NCI-H1417 treated with DMSO at 0.1 percent for 48 hours (cell line): ENCODE results near the gene OR2T5.
"Not testable (repeated sequence)": the region's sequence is repeated elsewhere in the genome, so short reads cannot be mapped to it uniquely, and the experiment has no call there.

Experiments used
- DNase-seq: peaks from one replicate; lab custom pipeline; 2025; lab: John Stamatoyannopoulos, UW

OR2T5 gene

DNA sequence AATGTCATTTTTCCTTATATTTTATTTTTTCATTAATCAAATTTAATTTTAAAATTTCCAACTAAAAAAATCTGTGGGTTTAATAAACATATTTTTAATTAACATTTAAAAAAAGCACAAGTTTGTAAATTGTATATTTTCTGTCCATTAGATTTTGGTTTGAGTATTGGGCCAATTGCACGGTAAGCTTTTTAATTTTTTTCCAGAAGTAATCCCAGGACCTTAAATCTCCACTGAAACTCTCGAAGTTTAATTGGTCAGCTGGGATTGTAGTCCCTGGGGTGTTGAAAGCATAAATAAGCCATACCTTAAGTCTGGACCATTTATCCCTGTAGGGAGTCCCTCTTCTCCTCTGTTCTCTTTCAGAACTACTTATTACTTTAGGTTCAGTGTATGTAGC, 19.4 kb downstream of the OR2T5 start, which contains the start of gene OR2G6:
Gene OR2G6, plus strand, starts transcription at position 301 of the 400 bp plus-strand sequence. CDS start 13,574 bp downstream, outside the sequence.
- not testable (repeated sequence) for DNase-seq

DNA sequence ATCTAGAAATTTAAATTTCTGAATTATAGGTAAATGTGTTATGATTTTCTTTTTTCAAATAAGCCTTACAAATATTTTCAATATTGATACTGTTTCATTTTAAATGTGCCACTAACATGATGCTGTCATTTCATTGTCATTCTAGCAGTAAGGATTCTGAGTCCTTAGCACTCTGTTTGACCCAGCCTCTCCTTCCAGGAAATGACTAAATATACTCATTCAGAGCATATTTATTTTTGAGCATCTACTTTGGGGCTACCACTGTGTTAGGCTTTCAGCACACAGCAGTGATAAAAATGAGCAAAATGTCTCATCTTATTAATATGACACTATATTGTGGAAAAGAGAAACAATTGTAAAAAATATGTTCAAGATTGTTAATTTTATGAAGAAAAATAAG, 21.8 kb downstream of the OR2T5 start:
- DNase-seq: not testable (repeated sequence)

DNA sequence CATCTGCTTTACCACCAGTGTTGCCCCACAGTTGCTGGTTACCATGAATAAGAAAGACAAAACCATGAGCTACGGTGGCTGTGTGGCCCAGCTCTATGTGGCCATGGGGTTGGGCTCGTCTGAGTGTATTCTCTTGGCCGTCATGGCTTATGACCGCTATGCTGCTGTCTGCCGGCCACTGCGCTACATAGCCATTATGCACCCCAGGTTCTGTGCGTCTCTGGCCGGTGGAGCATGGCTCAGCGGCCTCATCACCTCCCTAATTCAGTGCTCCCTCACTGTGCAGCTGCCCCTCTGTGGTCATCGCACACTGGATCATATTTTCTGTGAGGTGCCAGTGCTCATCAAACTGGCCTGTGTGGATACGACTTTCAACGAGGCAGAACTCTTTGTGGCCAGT, 33.5 kb downstream of the OR2T5 start:
- DNase-seq: no peak

DNA sequence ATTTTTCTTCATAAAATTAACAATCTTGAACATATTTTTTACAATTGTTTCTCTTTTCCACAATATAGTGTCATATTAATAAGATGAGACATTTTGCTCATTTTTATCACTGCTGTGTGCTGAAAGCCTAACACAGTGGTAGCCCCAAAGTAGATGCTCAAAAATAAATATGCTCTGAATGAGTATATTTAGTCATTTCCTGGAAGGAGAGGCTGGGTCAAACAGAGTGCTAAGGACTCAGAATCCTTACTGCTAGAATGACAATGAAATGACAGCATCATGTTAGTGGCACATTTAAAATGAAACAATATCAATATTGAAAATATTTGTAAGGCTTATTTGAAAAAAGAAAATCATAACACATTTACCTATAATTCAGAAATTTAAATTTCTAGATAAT, 49.1 kb downstream of the OR2T5 start:
- not testable (repeated sequence) for DNase-seq
